AG20443 (cell line): ENCODE data around the gene FRMPD4.
A peak's percentile ranks its signal among the peaks of the same experiment; 100 is the strongest.

ENCODE experiments used
- DNase-seq: peaks from one replicate; pipeline ENCODE4 v3.0.0; 2012; ENCODE audit warnings: low spot score, mixed read lengths

FRMPD4 gene

GRCh38 chrX:12753366-12753765, 615.1 kb downstream of the FRMPD4 start:
- DNase-seq = no peak

DNA sequence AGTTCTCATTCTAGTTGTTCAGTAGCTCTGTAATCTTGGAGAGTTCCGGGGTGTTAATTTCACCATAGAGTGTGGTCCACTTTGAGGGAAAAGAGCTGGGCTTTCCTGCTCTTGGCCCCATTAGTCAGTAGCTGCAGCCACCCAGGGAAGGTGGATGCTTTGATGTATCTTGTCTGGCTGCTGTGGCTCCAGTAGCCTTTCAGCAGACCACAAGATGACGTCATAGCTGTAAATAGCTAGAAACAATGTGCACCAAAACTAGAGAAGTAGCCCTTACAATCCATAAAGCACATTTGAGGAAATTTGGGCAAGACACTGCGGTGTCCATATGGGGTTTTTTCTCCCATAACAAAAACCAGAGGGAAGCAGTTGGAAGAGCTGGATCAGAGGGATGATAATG, 620.0 kb downstream of the FRMPD4 start:
- no peak for DNase-seq

DNA sequence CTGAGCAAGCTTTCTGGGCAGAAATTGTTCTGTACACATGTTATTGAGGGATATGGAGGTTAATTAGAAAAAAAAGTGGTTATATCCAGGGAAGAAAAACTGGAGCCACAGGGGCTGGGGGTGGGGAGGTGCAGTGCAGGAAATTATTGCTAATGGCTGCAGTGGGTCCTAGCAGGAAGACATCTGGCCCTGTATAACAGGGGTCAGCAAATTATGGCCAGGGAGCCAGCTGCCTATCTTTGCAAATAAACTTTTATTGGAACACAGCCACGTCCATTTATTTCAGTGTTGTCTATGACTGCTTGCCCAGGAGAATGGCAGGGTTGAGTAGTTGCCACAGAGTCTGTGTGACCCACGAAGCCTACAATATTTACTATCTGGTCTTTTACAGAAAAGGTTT, 629.6 kb downstream of the FRMPD4 start:
- no peak for DNase-seq

- no peak for DNase-seq
Measured at GRCh38 chrX:12768491-12768890, 630.2 kb downstream of the FRMPD4 start.

- DNase-seq = peak; percentile 15
Measured at GRCh38 chrX:12770440-12770839, 632.2 kb downstream of the FRMPD4 start.

- no peak for DNase-seq
Measured at GRCh38 chrX:12771445-12772069, 633.3 kb downstream of the FRMPD4 start.
